OCI-LY1 (cell line): ENCODE results near the gene SNX24.

ENCODE experiments used
- EZH2 ChIP-seq: fragments of 200-600 bp; sonication (generic), shearing (Covaris generic); IDR thresholded peaks from 2 replicates; pipeline ENCODE4 v1.8.0; 2017; ENCODE audit warnings: borderline replicate concordance, mixed run types, mild to moderate bottlenecking, antibody characterized with exemption, low read length, moderate library complexity, mixed read lengths
- TF ChIP-seq, protein P1 (sequence below): fragments of 200-600 bp; sonication (generic), shearing (Covaris generic); IDR thresholded peaks from 2 replicates; pipeline ENCODE4 v1.5.1; 2017; ENCODE audit warnings: mild to moderate bottlenecking, antibody characterized with exemption, low read length, moderate library complexity, mixed read lengths

DNA sequence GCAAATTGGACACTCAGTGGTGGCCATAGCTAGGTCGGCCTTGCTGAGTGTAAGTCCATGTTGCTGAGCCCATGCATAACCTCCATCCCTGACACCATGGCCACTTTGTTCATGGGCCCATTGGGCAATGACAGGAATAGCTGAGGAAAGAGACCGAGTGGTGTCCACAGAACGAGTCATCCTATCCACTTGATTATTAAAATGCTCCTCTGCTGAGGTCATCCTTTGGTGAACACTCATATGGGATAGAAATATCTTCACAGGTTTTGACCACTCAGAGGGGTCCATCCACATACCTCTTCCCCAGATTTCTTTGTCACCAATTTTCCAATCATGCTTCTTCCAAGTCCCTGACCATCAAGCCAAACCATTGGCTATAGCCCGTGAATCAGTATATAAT is 127.5 kb downstream of the SNX24 start:
- TF ChIP-seq, protein P1, sequence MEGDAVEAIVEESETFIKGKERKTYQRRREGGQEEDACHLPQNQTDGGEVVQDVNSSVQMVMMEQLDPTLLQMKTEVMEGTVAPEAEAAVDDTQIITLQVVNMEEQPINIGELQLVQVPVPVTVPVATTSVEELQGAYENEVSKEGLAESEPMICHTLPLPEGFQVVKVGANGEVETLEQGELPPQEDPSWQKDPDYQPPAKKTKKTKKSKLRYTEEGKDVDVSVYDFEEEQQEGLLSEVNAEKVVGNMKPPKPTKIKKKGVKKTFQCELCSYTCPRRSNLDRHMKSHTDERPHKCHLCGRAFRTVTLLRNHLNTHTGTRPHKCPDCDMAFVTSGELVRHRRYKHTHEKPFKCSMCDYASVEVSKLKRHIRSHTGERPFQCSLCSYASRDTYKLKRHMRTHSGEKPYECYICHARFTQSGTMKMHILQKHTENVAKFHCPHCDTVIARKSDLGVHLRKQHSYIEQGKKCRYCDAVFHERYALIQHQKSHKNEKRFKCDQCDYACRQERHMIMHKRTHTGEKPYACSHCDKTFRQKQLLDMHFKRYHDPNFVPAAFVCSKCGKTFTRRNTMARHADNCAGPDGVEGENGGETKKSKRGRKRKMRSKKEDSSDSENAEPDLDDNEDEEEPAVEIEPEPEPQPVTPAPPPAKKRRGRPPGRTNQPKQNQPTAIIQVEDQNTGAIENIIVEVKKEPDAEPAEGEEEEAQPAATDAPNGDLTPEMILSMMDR, result no peak
- TF ChIP-seq EZH2, result no peak
